NCI-H2029 (cell line): ENCODE measurements around the gene BORCS6.
"Not testable (repeated sequence)": the region's sequence is repeated elsewhere in the genome, so short reads cannot be mapped to it uniquely, and the experiment has no call there.

Experiments used
- DNase-seq: peaks from one replicate; lab custom pipeline; 2025; lab: John Stamatoyannopoulos, UW

BORCS6 gene

GRCh38 chr17:8189711-8190477, at the start of gene BORCS6:
TSS of gene BORCS6 (minus strand) at chr17:8190180. CDS start at chr17:8190140, 40 bp downstream.
- DNase-seq, result peak; percentile 91

- no peak for DNase-seq
Measured at GRCh38 chr17:8237886-8238285, 47.9 kb upstream of the BORCS6 start.

DNA sequence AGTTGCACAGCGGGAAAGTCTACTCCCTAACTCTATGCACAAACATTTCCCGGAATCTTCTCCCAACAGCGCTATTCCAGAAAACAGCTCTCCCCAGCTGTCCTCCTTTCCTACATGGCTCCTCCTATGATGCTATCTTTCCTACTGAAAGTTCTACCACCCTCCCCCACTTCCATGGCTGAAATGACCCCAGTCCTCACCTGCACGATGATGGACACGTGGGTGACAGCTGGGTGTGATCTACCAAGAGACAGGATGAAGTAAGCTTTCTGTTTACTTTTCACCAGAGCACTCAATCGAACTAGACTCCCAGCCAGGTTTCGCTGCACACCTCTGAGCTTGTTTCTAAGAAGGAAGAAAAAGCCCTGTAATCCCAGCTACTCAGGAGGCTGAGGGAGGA, 47.2 kb upstream of the BORCS6 start:
- peak; percentile 6 for DNase-seq

GRCh38 chr17:8235676-8236075, 45.7 kb upstream of the BORCS6 start:
- no peak for DNase-seq

DNA sequence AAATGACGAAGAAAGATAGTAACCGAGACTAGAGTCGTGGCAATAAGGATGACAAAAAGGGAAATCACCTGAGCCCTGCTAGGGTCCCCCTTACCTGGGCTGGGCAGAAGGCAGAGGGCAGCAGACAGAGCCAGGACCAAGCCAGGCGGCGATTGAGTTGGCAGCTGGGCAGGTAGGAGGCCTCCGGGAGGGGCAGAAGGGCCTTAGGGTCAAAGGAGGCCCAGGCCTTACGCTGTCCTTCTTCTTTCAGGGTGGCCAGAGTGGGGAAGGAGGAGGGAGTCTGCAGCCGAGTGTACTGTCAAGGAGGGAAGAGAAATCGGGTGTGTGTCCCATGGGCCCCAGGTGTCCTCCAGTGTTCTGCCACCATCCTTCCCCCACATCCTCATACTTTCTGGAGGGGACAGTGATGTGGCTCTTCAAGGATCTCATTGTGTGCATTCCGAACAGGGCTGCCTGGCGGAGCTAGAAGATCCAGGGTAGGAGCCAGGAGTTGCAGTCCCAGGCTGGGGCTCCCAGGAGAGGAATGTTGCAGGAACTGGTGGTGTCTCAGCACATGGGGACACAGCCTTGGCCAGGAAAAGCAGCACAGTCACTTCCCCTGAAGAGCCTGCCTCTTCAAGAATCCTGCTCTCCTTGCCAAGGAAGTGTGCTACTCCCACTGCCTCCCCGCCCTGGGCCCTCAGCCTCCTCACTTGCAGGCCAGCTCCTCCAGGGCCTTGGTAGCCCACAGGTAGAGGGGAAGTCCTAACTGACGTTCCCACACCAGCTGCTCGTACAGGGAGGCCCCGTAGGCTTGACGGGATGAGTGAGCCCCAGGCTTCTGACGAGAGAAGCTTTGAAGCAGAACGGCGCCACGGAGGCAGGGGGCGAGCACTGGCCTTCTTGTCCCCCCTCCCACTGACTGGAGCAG, 44.6 kb upstream of the BORCS6 start:
- DNase-seq, result no peak

- DNase-seq, result no peak
Measured at GRCh38 chr17:8231701-8232100, 41.7 kb upstream of the BORCS6 start.

DNA sequence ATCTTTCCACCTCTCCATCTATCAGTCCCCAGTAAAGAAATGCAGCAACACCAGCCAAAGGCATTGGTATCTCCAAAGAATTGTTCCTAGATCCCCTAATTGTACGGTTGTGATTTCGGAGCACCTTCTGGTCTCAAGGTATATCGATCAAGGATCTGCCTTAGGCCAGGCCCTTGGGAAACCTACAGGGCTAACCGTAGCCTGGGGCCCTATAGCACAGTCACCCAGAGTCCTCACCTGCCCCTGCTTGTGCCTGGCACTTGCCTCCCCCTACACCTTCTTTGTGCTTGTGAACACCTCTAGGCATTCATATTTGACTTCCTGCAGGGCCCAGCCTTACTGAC, 37.2 kb upstream of the BORCS6 start:
- no peak for DNase-seq

DNA sequence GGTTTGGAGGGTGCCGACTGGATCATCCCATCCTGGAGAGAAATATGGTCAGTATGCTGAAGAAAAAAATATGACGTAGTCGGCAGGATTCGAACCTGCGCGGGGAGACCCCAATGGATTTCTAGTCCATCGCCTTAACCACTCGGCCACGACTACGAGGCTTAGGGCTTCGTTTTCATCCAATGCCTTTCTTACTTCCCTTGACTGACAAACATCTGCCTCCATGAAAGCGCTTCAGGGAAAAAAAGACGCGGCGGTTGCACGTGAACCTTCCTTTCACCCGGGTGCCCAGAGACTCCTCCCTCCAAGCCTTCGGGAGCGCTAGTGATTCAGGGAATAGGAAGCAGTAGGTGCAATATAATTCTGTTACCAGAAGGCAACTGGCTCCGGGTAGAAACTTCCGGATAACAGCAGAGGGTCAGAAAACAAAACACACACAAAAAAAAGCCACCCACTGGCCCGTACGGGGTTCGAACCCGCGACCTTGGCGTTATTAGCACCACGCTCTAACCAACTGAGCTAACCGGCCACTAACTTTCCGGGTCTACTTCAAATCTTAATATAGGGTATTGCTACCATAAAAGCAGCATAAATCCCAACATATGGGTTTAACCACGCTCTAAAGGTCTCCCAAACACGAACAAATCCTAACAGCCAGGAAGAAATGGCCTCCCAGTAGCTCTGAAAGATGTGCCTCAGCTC, 36.7 kb upstream of the BORCS6 start:
- no peak for DNase-seq

GRCh38 chr17:8225813-8226535, 36.0 kb upstream of the BORCS6 start:
- no peak for DNase-seq

GRCh38 chr17:8224891-8225812, 35.2 kb upstream of the BORCS6 start:
- DNase-seq, result no peak

GRCh38 chr17:8223356-8224126, 33.6 kb upstream of the BORCS6 start:
- DNase-seq, result no peak

- DNase-seq, result peak; percentile 46
Measured at GRCh38 chr17:8222630-8223355, 32.8 kb upstream of the BORCS6 start.

- DNase-seq, result peak; percentile 54
Measured at GRCh38 chr17:8222380-8222629, 32.3 kb upstream of the BORCS6 start.

- DNase-seq, result peak; percentile 54
Measured at GRCh38 chr17:8221663-8222379, 31.8 kb upstream of the BORCS6 start.

DNA sequence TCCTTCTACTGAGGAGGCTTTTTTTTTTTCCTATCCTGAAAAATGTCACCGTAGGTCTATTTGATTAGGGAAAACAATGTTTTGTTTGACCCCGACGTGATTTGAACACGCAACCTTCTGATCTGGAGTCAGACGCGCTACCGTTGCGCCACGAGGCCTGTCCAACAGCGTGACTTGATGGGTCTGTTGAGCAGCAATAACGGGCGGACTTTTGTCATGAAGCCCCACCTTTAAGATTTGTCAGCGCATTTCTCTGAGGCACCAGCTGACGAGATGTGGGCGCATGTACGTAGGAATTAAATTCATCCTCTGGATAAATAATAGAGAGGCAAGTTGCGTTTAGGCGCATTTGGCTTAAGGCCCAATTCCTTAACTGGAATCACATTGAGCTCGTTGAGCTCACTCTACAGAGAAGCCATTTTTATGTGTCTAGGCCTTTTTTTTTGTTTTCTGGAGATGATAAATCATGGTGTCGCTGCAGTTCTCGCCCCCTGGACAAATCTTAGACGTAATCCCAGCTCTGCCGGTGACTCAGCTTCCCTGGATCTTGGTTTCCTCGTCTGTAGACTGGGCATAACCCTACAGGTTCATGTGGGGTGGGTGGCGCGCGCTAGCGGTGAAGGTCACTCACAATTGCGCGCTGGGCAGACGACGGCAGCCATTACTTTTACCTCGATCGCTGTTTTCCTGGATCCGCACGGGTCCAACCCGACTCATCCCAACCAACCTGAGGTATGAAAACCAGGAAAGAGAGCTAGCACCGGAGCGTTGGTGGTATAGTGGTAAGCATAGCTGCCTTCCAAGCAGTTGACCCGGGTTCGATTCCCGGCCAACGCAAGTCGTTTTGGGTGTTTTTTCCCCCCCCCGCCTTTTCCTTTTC, 31.0 kb upstream of the BORCS6 start:
- DNase-seq, result peak; percentile 73

GRCh38 chr17:8214000-8214399, 24.0 kb upstream of the BORCS6 start:
- DNase-seq, result not testable (repeated sequence)

DNA sequence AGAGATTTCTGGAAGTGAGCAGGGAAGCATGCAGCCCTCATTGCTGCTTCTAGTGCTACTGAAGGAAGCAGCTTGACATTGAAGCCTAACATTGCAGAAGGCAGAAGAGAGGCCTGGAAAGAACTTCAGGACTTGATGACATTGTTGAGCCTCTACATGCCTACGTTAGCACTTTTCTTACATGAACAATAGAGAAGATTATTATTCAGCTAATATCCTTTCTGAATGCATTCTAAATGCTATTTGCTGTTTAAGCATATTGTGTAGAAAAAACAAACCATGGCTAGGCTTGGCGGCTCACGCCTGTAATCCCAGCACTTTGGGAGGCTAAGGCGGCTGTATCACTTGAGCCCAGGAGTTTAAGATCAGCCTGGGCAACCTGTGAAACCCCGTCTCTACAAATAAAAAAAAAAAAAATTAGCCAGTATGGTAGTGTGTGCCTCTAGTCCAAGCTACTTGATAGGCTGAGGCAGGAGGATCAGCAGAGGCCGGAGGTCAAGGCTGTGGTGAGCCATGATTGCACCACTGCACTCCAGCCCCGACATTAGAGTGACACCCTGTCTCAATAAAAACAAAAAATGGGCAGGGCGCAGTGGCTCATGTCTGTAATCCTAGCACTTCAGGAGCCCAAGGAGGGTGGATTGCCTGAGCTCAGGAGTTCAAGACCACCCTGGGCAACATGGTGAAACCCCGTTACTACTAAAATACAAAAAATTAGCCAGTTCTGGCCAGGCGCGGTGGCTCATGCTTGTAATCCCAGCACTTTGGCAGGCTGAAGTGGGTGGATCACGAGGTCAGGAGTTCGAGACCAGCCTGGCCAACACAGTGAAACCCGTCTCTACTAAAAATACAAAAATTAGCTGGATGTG, 22.6 kb upstream of the BORCS6 start:
- no peak for DNase-seq
